ENCODE measurements around the gene ZNF195. TPM values are rescaled to one million over a fixed set of nuclear protein-coding genes. Genes with fewer than 3 reads are reported as not detected.
A peak's percentile ranks its signal among the peaks of the same experiment; 100 is the strongest.
"Not testable (repeated sequence)": the region's sequence is repeated elsewhere in the genome, so short reads cannot be mapped to it uniquely, and the experiment has no call there.

ZNF195 gene
- total RNA-seq, result 9.1 TPM
- long read RNA-seq, transcript ZNF195-204 (4 exons, 2,970 nt), result major isoform, 5 of 6 reads
- long read RNA-seq, partial matches to known transcripts, result 0 of 6 reads
- long read RNA-seq, other reads (novel, unspliced or antisense), result 1 of 6 reads

- intact Hi-C loops (cut with DNase I), result loop anchor here (5.0 kb wide), 1 partner anchor 44 kb away; no protein-coding TSS in a partner anchor
- DNase-seq (ENCODE audit: missing footprints) (peak; percentile 98), ATAC-seq (peak; percentile 100)
Measured at GRCh38 chr11:3378426-3379423, at the start of gene ZNF195. TSS of gene ZNF195 (minus strand) at chr11:3379146. CDS start at chr11:3379040, 106 bp downstream.

- DNase-seq (ENCODE audit: missing footprints); ATAC-seq; intact Hi-C loops (cut with DNase I): not testable (repeated sequence)
Measured at GRCh38 chr11:3428076-3428475, 49.1 kb upstream of the ZNF195 start.

- DNase-seq (ENCODE audit: missing footprints); intact Hi-C loops (cut with DNase I); ATAC-seq: not testable (repeated sequence)
Measured at GRCh38 chr11:3426541-3426940, 47.6 kb upstream of the ZNF195 start.

GRCh38 chr11:3423928-3424327 lies 45.0 kb upstream of the ZNF195 start:
- intact Hi-C loops (cut with DNase I), result loop anchor here (5.0 kb wide), 1 partner anchor 47 kb away; the partner anchor contains the start of gene ZNF195
- not testable (repeated sequence) for ATAC-seq; DNase-seq (ENCODE audit: missing footprints)

- not testable (repeated sequence) for DNase-seq (ENCODE audit: missing footprints); ATAC-seq
- intact Hi-C loops (cut with DNase I), result loop anchor here (5.0 kb wide), 1 partner anchor 46 kb away; the partner anchor contains the start of gene ZNF195
Measured at GRCh38 chr11:3423138-3423731, 44.3 kb upstream of the ZNF195 start.

GRCh38 chr11:3422380-3423137 lies 43.6 kb upstream of the ZNF195 start:
- intact Hi-C loops (cut with DNase I), result loop anchor here (5.0 kb wide), 1 partner anchor 45 kb away; the partner anchor contains the start of gene ZNF195
- DNase-seq (ENCODE audit: missing footprints) (peak; percentile 99), ATAC-seq (peak; percentile 100)

- not testable (repeated sequence) for ATAC-seq; DNase-seq (ENCODE audit: missing footprints)
- intact Hi-C loops (cut with DNase I), result loop anchor here (5.0 kb wide), 1 partner anchor 44 kb away; the partner anchor contains the start of gene ZNF195
Measured at GRCh38 chr11:3421608-3422379, 42.8 kb upstream of the ZNF195 start.

GRCh38 chr11:3420281-3421042 lies 41.5 kb upstream of the ZNF195 start:
- not testable (repeated sequence) for ATAC-seq; DNase-seq (ENCODE audit: missing footprints)
- intact Hi-C loops (cut with DNase I), result loop anchor here (5.0 kb wide), 1 partner anchor 43 kb away; the partner anchor contains the start of gene ZNF195

- intact Hi-C loops (cut with DNase I), result loop anchor here (10.0 kb wide), 1 partner anchor 75 kb away; no protein-coding TSS in a partner anchor
- ATAC-seq; DNase-seq (ENCODE audit: missing footprints): not testable (repeated sequence)
Measured at GRCh38 chr11:3419496-3419895, 40.5 kb upstream of the ZNF195 start.

- ATAC-seq; DNase-seq (ENCODE audit: missing footprints): not testable (repeated sequence)
- intact Hi-C loops (cut with DNase I), result loop anchor here (10.0 kb wide), 1 partner anchor 72 kb away; no protein-coding TSS in a partner anchor
Measured at GRCh38 chr11:3417047-3417446, 38.1 kb upstream of the ZNF195 start.

- not testable (repeated sequence) for ATAC-seq; DNase-seq (ENCODE audit: missing footprints)
- intact Hi-C loops (cut with DNase I), result loop anchor here (10.0 kb wide), 1 partner anchor 70 kb away; no protein-coding TSS in a partner anchor
Measured at GRCh38 chr11:3415301-3415700, 36.4 kb upstream of the ZNF195 start.

GRCh38 chr11:3413666-3414065 lies 34.7 kb upstream of the ZNF195 start:
- not testable (repeated sequence) for DNase-seq (ENCODE audit: missing footprints); ATAC-seq
- intact Hi-C loops (cut with DNase I), result loop anchor here (10.0 kb wide), 1 partner anchor 69 kb away; no protein-coding TSS in a partner anchor

- intact Hi-C loops (cut with DNase I), result loop anchor here (10.0 kb wide), 1 partner anchor 68 kb away; no protein-coding TSS in a partner anchor
- DNase-seq (ENCODE audit: missing footprints) (no peak), ATAC-seq (no peak)
Measured at GRCh38 chr11:3412837-3413236, 33.9 kb upstream of the ZNF195 start.

- ATAC-seq; intact Hi-C loops (cut with DNase I): not testable (repeated sequence)
- DNase-seq (ENCODE audit: missing footprints), result peak; percentile 77
Measured at GRCh38 chr11:3408722-3409121, 29.8 kb upstream of the ZNF195 start.

- ATAC-seq; intact Hi-C loops (cut with DNase I); DNase-seq (ENCODE audit: missing footprints): not testable (repeated sequence)
Measured at GRCh38 chr11:3408058-3408605, 29.2 kb upstream of the ZNF195 start.

- ATAC-seq; DNase-seq (ENCODE audit: missing footprints); intact Hi-C loops (cut with DNase I): not testable (repeated sequence)
Measured at GRCh38 chr11:3406937-3407336, 28.0 kb upstream of the ZNF195 start.

Measured in Right ventricle myocardium inferior (tissue), 1 donor.